GM23338 (cell line): ENCODE data around the gene FGF22.

ENCODE experiments used
- CREB1 ChIP-seq: fragments of 250-450 bp; sonication (Bioruptor Pico); IDR thresholded peaks from 2 replicates; pipeline ENCODE4 v1.5.0; 2020; ENCODE audit warnings: low read depth, mild to moderate bottlenecking, moderate library complexity
- EZH2 ChIP-seq: fragments of 200-600 bp; sonication (generic); IDR thresholded peaks from one replicate; pipeline ENCODE4 v1.8.0; 2017; ENCODE audit warnings: antibody characterized with exemption, mild to moderate bottlenecking, low read depth; ENCODE audit not compliant: unreplicated experiment
- EZH2phosphoT487 ChIP-seq: fragments of 200-600 bp; sonication (generic); IDR thresholded peaks from one replicate; pipeline ENCODE4 v1.8.1; 2018; ENCODE audit warnings: antibody characterized with exemption; ENCODE audit not compliant: unreplicated experiment
- JUNB ChIP-seq: IDR thresholded peaks from one replicate; pipeline ENCODE4 v1.6.1; 2016; ENCODE audit warnings: antibody characterized with exemption; ENCODE audit not compliant: unreplicated experiment
- NANOG ChIP-seq: IDR thresholded peaks from 2 replicates; pipeline ENCODE4 v1.6.1; 2016; ENCODE audit warnings: antibody characterized with exemption, borderline replicate concordance
- POLR2AphosphoS5 ChIP-seq: IDR thresholded peaks from 2 replicates; pipeline ENCODE4 v1.6.1; 2016; ENCODE audit warnings: antibody characterized with exemption, low read depth
- ZNF114 ChIP-seq: fragments of 250-450 bp; sonication (Bioruptor Pico); IDR thresholded peaks from 2 replicates; pipeline ENCODE4 v1.5.0; 2020; ENCODE audit warnings: mild to moderate bottlenecking, moderate library complexity
- ZNF331 ChIP-seq: fragments of 250-450 bp; sonication (Bioruptor Pico); IDR thresholded peaks from 2 replicates; pipeline ENCODE4 v1.5.0; 2020; ENCODE audit warnings: low read depth, mild to moderate bottlenecking, moderate library complexity
- ZNF462 ChIP-seq: fragments of 250-450 bp; sonication (Bioruptor Pico); IDR thresholded peaks from 2 replicates; pipeline ENCODE4 v1.5.0; 2020; ENCODE audit warnings: mild to moderate bottlenecking, moderate library complexity
- TF ChIP-seq, protein P1 (sequence below), 2 experiments: fragments of 200-600 bp in 1 of 2; sonication (generic) in 1 of 2; conservative IDR thresholded peaks; 2 replicates each; pipeline versions ENCODE4 v1.5.1 to v1.6.1; 2016 to 2017; ENCODE audit warnings: antibody characterized with exemption in 2 of 2, low read depth in 2 of 2, mild to moderate bottlenecking in 2 of 2, moderate library complexity in 1 of 2
- TF ChIP-seq, protein P2 (sequence below): IDR thresholded peaks from one replicate; pipeline ENCODE4 v1.6.1; 2018; ENCODE audit warnings: antibody characterized with exemption; ENCODE audit not compliant: unreplicated experiment
- TF ChIP-seq, protein P3 (sequence below): IDR thresholded peaks from 2 replicates; pipeline ENCODE4 v1.6.1; 2016; ENCODE audit warnings: antibody characterized with exemption

GRCh38 chr19:663682-664117 is 24.0 kb downstream of the FGF22 start:
- no peak for TF ChIP-seq EZH2
- TF ChIP-seq, protein P1, sequence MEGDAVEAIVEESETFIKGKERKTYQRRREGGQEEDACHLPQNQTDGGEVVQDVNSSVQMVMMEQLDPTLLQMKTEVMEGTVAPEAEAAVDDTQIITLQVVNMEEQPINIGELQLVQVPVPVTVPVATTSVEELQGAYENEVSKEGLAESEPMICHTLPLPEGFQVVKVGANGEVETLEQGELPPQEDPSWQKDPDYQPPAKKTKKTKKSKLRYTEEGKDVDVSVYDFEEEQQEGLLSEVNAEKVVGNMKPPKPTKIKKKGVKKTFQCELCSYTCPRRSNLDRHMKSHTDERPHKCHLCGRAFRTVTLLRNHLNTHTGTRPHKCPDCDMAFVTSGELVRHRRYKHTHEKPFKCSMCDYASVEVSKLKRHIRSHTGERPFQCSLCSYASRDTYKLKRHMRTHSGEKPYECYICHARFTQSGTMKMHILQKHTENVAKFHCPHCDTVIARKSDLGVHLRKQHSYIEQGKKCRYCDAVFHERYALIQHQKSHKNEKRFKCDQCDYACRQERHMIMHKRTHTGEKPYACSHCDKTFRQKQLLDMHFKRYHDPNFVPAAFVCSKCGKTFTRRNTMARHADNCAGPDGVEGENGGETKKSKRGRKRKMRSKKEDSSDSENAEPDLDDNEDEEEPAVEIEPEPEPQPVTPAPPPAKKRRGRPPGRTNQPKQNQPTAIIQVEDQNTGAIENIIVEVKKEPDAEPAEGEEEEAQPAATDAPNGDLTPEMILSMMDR (conservative IDR thresholded peaks at IDR 0.05; ENCODE audit: low read depth in 2 of 2), result no peak
- no peak for TF ChIP-seq POLR2AphosphoS5
- TF ChIP-seq, protein P2, sequence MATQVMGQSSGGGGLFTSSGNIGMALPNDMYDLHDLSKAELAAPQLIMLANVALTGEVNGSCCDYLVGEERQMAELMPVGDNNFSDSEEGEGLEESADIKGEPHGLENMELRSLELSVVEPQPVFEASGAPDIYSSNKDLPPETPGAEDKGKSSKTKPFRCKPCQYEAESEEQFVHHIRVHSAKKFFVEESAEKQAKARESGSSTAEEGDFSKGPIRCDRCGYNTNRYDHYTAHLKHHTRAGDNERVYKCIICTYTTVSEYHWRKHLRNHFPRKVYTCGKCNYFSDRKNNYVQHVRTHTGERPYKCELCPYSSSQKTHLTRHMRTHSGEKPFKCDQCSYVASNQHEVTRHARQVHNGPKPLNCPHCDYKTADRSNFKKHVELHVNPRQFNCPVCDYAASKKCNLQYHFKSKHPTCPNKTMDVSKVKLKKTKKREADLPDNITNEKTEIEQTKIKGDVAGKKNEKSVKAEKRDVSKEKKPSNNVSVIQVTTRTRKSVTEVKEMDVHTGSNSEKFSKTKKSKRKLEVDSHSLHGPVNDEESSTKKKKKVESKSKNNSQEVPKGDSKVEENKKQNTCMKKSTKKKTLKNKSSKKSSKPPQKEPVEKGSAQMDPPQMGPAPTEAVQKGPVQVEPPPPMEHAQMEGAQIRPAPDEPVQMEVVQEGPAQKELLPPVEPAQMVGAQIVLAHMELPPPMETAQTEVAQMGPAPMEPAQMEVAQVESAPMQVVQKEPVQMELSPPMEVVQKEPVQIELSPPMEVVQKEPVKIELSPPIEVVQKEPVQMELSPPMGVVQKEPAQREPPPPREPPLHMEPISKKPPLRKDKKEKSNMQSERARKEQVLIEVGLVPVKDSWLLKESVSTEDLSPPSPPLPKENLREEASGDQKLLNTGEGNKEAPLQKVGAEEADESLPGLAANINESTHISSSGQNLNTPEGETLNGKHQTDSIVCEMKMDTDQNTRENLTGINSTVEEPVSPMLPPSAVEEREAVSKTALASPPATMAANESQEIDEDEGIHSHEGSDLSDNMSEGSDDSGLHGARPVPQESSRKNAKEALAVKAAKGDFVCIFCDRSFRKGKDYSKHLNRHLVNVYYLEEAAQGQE, result no peak
- no peak for TF ChIP-seq JUNB
- TF ChIP-seq CREB1 (CRISPR knock-in tag), result no peak
- no peak for TF ChIP-seq EZH2phosphoT487
- no peak for TF ChIP-seq ZNF114 (CRISPR knock-in tag)
- TF ChIP-seq, protein P3, sequence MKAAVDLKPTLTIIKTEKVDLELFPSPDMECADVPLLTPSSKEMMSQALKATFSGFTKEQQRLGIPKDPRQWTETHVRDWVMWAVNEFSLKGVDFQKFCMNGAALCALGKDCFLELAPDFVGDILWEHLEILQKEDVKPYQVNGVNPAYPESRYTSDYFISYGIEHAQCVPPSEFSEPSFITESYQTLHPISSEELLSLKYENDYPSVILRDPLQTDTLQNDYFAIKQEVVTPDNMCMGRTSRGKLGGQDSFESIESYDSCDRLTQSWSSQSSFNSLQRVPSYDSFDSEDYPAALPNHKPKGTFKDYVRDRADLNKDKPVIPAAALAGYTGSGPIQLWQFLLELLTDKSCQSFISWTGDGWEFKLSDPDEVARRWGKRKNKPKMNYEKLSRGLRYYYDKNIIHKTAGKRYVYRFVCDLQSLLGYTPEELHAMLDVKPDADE, result no peak
- TF ChIP-seq ZNF462, result no peak
- TF ChIP-seq ZNF331 (CRISPR knock-in tag), result no peak
- no peak for TF ChIP-seq NANOG
